ENCODE data around the gene WBP4. TPM values are rescaled to one million over a fixed set of nuclear protein-coding genes. Genes with fewer than 3 reads are reported as not detected.

Gene WBP4
- total RNA-seq, 1 experiment from 2014 or later: 14.5 TPM

DNA sequence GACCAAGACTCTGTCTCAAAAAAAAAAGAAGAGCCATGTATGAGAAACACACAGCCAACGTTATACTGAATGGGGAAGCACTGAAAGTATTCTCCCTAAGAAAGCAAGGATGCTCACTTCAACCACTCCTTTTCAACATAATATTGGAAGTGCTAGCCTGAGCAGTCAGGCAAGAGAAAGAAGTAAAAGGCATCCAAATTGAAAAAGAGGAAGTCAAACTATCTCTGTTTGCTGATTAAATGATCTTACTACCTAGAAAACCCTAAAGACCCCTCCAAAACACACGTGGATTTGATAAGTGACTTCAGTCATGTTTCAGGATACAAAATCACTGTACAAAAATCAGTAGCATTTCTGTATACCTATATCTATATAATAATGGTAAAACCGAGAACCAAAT lies 16.2 kb downstream of the WBP4 start (continued):
- no peak for TF ChIP-seq RAD21 (IDR thresholded peaks at IDR 0.05; ENCODE audit: low read depth)

DNA sequence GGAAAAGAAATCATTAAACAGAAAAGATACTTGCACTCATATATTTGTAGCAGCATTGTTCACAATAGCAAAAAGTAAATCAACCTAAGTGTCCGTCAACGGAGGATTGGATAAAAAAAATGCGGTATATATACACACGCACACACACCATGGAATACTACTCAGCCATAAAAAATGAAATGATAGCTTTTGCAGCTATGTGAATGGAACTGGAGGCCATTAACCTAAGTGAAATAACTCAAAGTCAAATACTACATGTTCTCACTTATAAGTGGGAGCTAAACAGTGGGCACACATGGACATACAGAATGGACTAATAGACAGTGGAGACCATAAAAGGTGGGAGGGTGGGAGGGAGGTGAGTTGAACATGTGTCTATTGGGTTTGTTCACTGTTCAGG lies 18.4 kb downstream of the WBP4 start:
- CTCF ChIA-PET: no interaction called here
- no peak for DNase-seq (ENCODE audit: low read depth, low spot score)
- Histone ChIP-seq H3K27me3 (ENCODE audit: insufficient read depth, low read length) (no peaks in the 10 kb centered on the region), H3K9me2 (ENCODE audit: insufficient read depth) (no peaks in the 10 kb centered on the region), H2AFZ (ENCODE audit: low read depth, low read length, poor library complexity, severe bottlenecking) (no peak overlapping the region), H3K79me2 (ENCODE audit: insufficient read depth, low read length) (no peaks in the 10 kb centered on the region), H3K9ac (ENCODE audit: low read length) (no peak overlapping the region), H3K27ac (ENCODE audit: low read depth, low read length) (no peak overlapping the region), H3K36me3 (ENCODE audit: control insufficient read depth in 1 of 2, insufficient read depth in 2 of 2, low read length in 2 of 2) (peaks cover 16 to 28% of the 10 kb centered on the region in 2 experiments), H3K4me3 (replicated peaks in 1 of 2; ENCODE audit: low read depth in 1 of 2, low read length in 2 of 2) (no peak overlapping the region), H3K4me1 (ENCODE audit: control insufficient read depth in 1 of 2, insufficient read depth in 2 of 2, low read length in 2 of 2) (no peaks in the 10 kb centered on the region), H3K4me2 (ENCODE audit: low read length) (no peak overlapping the region), H4K20me1 (ENCODE audit: insufficient read depth) (no peaks in the 10 kb centered on the region), H3K9me3 (ENCODE audit: control insufficient read depth in 1 of 2, insufficient read depth in 1 of 2, low read depth in 1 of 2, low read length in 2 of 2) (no peaks in the 10 kb centered on the region)
- RAD21 ChIA-PET (ENCODE audit: low non-redundant PET in 1 of 2, low total read pairs in 2 of 2, uncharacterized antibody in 2 of 2, unreplicated experiment in 2 of 2): no interaction called here
- POLR2A ChIA-PET: no interaction called here
- no TSS peak for BruUV-seq (replicated peaks)
- TF ChIP-seq ZFX (IDR thresholded peaks at IDR 0.05): no peak
- no peak for TF ChIP-seq YY1 (IDR thresholded peaks at IDR 0.05; ENCODE audit: extremely low read depth, insufficient replicate concordance, low read depth, low read length)
- no peak for TF ChIP-seq POLR2A (IDR thresholded peaks at IDR 0.05; ENCODE audit: borderline replicate concordance, extremely low read depth, insufficient read depth, insufficient read length)
- no peak for TF ChIP-seq ELF1 (IDR thresholded peaks at IDR 0.05; ENCODE audit: borderline replicate concordance, low read depth)
- TF ChIP-seq JUND (IDR thresholded peaks at IDR 0.05): no peak
- TF ChIP-seq TCF7L2 (IDR thresholded peaks at IDR 0.05; ENCODE audit: borderline replicate concordance, extremely low read depth, insufficient read depth, insufficient read length): no peak
- TF ChIP-seq CTCF (IDR thresholded peaks at IDR 0.05 in 2 of 3, conservative IDR thresholded peaks at IDR 0.05 in 1 of 3; ENCODE audit: borderline replicate concordance in 1 of 3, insufficient read depth in 1 of 3, low read depth in 2 of 3, low read length in 2 of 3): no peak
- TF ChIP-seq RAD21 (IDR thresholded peaks at IDR 0.05; ENCODE audit: low read depth): no peak
- no peak for TF ChIP-seq POLR2AphosphoS5 (IDR thresholded peaks at IDR 0.05; ENCODE audit: low read depth, low read length)
- TF ChIP-seq EZH2phosphoT487 (IDR thresholded peaks at IDR 0.05; ENCODE audit: borderline replicate concordance): no peak
- TF ChIP-seq SP1 (IDR thresholded peaks at IDR 0.05; ENCODE audit: low read depth): no peak
- no peak for TF ChIP-seq EZH2 (IDR thresholded peaks at IDR 0.05)
- TF ChIP-seq SRF (IDR thresholded peaks at IDR 0.05; ENCODE audit: low read depth): no peak
- no peak for TF ChIP-seq EGR1 (IDR thresholded peaks at IDR 0.05; ENCODE audit: low read depth)
- TF ChIP-seq FOSL1 (IDR thresholded peaks at IDR 0.05; ENCODE audit: low read depth): no peak
- no peak for TF ChIP-seq ATF3 (IDR thresholded peaks at IDR 0.05)
- TF ChIP-seq SIN3A (IDR thresholded peaks at IDR 0.05; ENCODE audit: low read depth): no peak
- TF ChIP-seq, protein P1, sequence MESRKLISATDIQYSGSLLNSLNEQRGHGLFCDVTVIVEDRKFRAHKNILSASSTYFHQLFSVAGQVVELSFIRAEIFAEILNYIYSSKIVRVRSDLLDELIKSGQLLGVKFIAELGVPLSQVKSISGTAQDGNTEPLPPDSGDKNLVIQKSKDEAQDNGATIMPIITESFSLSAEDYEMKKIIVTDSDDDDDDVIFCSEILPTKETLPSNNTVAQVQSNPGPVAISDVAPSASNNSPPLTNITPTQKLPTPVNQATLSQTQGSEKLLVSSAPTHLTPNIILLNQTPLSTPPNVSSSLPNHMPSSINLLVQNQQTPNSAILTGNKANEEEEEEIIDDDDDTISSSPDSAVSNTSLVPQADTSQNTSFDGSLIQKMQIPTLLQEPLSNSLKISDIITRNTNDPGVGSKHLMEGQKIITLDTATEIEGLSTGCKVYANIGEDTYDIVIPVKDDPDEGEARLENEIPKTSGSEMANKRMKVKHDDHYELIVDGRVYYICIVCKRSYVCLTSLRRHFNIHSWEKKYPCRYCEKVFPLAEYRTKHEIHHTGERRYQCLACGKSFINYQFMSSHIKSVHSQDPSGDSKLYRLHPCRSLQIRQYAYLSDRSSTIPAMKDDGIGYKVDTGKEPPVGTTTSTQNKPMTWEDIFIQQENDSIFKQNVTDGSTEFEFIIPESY (IDR thresholded peaks at IDR 0.05; ENCODE audit: extremely low read depth, insufficient replicate concordance, low read length): no peak
- ATAC-seq: no peak
- intact Hi-C loops (cut with micrococcal nuclease): loop anchor here (5.0 kb wide), 1 partner anchor 573 kb away; no protein-coding TSS in a partner anchor

All from HCT116 (cell line).